DND-41 (cell line): ENCODE results near the gene DHX15.

Experiments
- EZH2 ChIP-seq: IDR thresholded peaks from 3 replicates; pipeline ENCODE4 v1.6.1; 2012; ENCODE audit warnings: borderline replicate concordance, low read depth, mild to moderate bottlenecking, moderate library complexity, low read length, inconsistent platforms; ENCODE audit not compliant: severe bottlenecking
- TF ChIP-seq, protein P1 (sequence below): IDR thresholded peaks from 2 replicates; pipeline ENCODE4 v1.5.1; 2012; ENCODE audit warnings: borderline replicate concordance, low read length, moderate library complexity, mild to moderate bottlenecking; ENCODE audit not compliant: poor library complexity, severe bottlenecking; ENCODE audit errors: extremely low read depth

DNA sequence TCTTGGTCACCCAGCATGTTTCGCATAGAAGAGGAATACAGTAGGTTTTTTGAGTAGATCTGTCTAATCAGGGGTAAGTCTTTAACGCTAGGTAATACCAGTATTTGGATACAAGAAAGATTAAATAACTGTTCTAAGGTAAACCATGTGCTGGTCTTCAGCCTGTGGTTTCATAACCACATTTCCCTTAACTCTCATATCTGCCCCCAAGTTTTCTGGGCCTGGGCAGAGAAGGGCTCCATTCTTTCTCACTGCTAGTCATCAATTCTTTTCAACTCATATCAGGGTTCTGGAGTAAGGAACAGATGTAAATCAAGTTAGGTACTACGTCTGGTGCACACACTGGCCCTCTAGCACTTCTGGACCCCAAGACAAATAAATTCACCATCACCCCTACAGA, 49.0 kb downstream of the DHX15 start:
- TF ChIP-seq EZH2 = no peak
- TF ChIP-seq, protein P1, sequence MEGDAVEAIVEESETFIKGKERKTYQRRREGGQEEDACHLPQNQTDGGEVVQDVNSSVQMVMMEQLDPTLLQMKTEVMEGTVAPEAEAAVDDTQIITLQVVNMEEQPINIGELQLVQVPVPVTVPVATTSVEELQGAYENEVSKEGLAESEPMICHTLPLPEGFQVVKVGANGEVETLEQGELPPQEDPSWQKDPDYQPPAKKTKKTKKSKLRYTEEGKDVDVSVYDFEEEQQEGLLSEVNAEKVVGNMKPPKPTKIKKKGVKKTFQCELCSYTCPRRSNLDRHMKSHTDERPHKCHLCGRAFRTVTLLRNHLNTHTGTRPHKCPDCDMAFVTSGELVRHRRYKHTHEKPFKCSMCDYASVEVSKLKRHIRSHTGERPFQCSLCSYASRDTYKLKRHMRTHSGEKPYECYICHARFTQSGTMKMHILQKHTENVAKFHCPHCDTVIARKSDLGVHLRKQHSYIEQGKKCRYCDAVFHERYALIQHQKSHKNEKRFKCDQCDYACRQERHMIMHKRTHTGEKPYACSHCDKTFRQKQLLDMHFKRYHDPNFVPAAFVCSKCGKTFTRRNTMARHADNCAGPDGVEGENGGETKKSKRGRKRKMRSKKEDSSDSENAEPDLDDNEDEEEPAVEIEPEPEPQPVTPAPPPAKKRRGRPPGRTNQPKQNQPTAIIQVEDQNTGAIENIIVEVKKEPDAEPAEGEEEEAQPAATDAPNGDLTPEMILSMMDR = no peak
